AG09309 (cell line): ENCODE data around the gene FAM3A.

Source experiments
- DNase-seq: peaks from one replicate; pipeline ENCODE4 v3.0.0-alpha.2; 2010; ENCODE audit warnings: low read depth
- H3K4me3 ChIP-seq: 2 replicates; pipeline ENCODE4 v1.5.1; 2011; ENCODE audit warnings: mild to moderate bottlenecking, low read depth, low read length, moderate library complexity; ENCODE audit not compliant: control insufficient read depth
- TF ChIP-seq, protein P1 (sequence below): IDR thresholded peaks from 2 replicates; pipeline ENCODE4 v1.5.1; 2011; ENCODE audit warnings: mild to moderate bottlenecking, low read depth, low read length, inconsistent platforms; ENCODE audit not compliant: insufficient read depth, control insufficient read depth; ENCODE audit errors: missing control alignments

Gene FAM3A

DNA sequence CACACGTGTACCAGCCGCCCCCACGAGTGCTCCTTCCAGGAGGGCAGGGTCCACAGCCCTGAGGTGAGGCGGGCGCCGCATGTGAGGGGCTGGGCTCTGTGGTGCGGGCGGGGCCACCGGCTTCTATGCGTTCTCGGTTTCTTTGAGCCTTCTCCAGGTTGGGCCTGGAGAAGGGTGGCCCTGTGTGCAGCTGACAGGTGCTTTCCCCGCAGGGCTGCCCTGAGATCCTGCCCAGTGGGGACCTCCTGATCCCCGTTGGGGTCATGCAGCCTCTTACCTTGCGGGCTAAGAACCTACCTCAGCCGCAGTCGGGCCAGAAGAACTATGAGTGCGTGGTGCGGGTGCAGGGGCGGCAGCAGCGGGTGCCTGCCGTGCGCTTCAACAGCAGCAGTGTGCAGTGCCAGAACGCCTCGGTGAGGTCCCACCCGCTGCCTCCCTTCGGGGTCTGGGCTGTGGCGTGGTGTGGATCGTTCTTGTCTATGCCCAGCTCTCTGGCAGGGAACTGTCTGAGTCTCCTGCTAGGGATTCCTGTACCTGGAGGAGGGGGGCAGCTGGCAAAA, 51.1 kb downstream of the FAM3A start:
- TF ChIP-seq, protein P1, sequence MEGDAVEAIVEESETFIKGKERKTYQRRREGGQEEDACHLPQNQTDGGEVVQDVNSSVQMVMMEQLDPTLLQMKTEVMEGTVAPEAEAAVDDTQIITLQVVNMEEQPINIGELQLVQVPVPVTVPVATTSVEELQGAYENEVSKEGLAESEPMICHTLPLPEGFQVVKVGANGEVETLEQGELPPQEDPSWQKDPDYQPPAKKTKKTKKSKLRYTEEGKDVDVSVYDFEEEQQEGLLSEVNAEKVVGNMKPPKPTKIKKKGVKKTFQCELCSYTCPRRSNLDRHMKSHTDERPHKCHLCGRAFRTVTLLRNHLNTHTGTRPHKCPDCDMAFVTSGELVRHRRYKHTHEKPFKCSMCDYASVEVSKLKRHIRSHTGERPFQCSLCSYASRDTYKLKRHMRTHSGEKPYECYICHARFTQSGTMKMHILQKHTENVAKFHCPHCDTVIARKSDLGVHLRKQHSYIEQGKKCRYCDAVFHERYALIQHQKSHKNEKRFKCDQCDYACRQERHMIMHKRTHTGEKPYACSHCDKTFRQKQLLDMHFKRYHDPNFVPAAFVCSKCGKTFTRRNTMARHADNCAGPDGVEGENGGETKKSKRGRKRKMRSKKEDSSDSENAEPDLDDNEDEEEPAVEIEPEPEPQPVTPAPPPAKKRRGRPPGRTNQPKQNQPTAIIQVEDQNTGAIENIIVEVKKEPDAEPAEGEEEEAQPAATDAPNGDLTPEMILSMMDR: no peak
- H3K4me3 ChIP-seq: no peak overlapping the region
- DNase-seq: no peak

DNA sequence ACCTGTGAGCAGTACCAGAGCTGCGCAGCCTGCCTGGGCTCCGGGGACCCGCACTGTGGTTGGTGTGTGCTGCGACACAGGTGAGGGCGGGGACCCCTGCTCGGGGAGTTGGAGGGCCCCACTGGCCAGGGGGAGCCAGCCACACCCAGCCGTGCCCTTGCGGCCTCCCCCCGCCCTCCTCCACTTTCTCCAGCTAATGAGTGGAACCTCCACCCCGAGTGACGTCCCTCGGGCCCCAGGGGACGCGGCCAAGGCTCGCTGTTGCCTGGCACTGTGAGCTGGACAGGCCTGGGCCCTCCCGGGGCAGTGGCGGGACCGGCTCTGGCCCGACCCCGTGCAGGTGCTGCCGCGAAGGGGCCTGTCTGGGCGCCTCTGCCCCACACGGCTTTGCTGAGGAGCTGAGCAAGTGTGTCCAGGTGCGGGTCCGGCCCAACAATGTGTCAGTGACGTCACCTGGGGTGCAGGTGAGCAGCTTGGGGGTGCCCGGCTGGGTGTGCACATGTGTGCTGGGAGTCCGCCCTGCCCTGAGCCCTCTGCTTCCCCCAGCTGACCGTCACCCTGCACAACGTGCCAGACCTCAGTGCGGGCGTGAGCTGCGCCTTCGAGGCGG, 52.3 kb downstream of the FAM3A start:
- TF ChIP-seq, protein P1: no peak
- no peak overlapping the region for H3K4me3 ChIP-seq
- no peak for DNase-seq

DNA sequence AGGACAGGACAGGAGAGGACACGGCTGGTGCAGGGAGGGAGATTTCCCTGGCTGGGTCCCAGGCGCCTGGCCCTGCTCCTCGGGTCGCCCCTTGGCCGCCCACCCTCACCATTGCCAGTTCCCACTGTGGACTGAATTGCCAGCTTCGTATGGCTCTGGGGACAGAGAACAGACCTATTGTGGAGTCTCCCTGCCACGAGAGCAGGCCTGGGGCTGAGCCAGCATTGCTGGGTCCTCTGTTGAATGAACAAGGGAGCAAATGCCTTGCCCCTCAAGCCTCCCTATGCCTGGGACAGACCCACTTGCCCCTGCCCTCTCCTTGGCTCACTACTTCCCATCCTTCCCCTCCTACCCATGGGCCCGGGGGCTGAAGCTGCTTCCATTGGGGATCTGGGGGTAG, 53.6 kb downstream of the FAM3A start:
- TF ChIP-seq, protein P1: no peak
- H3K4me3 ChIP-seq: no peak overlapping the region
- no peak for DNase-seq

DNA sequence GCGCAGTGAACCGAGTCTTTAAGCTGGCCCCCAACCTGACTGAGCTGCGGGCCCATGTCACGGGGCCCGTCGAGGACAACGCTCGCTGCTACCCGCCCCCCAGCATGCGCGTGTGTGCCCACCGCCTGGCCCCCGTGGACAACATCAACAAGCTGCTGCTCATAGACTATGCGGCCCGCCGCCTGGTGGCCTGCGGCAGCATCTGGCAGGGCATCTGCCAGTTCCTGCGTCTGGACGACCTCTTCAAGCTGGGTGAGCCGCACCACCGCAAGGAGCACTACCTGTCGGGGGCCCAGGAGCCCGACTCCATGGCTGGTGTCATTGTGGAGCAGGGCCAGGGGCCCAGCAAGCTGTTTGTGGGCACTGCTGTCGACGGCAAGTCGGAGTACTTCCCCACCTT, 55.7 kb downstream of the FAM3A start:
- TF ChIP-seq, protein P1: peak; percentile 23
- H3K4me3 ChIP-seq: peak overlapping the region; percentile 86
- no peak for DNase-seq

DNA sequence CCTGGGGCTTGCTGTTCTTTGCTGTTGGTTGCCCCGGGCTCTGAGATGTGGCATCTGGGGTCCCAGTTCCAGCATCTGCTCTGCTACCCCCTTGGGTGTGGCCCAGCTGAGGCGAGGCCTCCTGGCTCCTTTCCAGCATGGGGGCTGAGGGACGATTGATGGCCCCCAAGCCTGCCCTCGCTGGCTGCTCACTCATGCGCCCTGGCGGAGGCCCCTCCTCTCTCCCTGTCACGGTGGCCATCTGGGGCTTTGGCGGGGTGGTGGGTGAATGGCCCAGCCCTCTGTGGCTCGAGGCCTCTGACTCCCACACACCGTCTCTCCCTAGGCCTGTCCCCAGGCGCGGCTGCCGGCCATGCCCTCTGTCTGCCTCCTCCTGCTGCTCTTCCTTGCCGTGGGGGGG, 56.2 kb downstream of the FAM3A start:
- no peak for DNase-seq
- TF ChIP-seq, protein P1: no peak
- H3K4me3 ChIP-seq: peak overlapping the region; percentile 86

DNA sequence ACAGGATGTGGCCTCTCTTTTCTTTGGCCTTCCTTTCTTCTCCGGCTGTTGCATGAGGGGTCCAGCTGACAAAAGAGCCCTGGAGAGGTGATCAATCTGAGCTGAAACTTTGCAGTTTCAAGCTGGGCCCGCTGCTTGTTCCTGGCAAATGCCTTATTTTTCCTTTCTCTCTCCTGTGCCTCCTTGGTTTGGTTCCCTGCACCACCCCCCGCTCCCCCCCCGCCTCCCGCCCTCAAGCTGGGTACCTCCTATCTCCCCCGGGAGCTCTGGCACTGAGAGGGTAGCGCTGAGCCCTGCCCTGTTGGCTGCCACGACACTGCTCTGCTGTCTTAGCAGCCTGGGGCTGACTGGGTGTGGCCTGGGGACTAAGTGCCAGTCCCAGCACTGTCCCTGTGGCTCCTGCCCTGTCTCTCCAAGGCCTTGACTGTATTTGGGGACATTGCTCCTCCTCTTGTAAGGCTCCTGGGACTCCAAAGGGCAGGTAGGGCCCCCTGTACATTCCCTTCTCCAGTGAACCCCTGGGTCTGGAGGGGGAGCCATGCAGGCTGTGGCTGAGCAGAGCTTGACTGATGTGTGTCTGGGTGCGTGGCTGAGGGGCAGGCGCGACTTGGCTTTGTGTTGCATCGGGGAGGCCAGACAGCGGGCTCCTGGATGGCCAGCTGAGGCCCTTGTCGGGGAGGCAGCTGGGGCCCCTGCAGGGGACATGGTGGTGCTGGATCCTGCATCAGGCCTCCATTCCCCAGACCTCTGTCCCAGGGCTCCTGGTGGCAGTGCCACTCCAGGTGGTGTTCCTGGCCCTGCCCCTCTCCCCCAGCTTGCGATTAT, 56.9 kb downstream of the FAM3A start:
- peak overlapping the region; percentile 86 for H3K4me3 ChIP-seq
- no peak for DNase-seq
- TF ChIP-seq, protein P1: no peak
